VCaP (cell line): Measurements from ENCODE around the gene SNX24.
A peak's percentile ranks its signal among the peaks of the same experiment; 100 is the strongest.

Source experiments
- H3K27ac ChIP-seq: fragments of 450-650 bp; 2 replicates; pipeline ENCODE4 v1.5.1; 2017
- CTCF ChIP-seq: fragments of 450-650 bp; conservative IDR thresholded peaks from 2 replicates; pipeline ENCODE4 v1.5.1; 2017; ENCODE audit warnings: mild to moderate bottlenecking, moderate library complexity

Gene SNX24

GRCh38 chr5:122985954-122986721, 140.7 kb downstream of the SNX24 start:
- TF ChIP-seq CTCF: no peak

GRCh38 chr5:122996091-122996490, 150.7 kb downstream of the SNX24 start:
- no peak for TF ChIP-seq CTCF
- no peak overlapping the region for H3K27ac ChIP-seq

More at GRCh38 chr5:122985954-122986721, 140.7 kb downstream of the SNX24 start:
- no peak overlapping the region for H3K27ac ChIP-seq

- H3K27ac ChIP-seq: no peak overlapping the region
- TF ChIP-seq CTCF: no peak
Observed at GRCh38 chr5:122997294-122997693, 151.9 kb downstream of the SNX24 start.

- H3K27ac ChIP-seq: no peak overlapping the region
- TF ChIP-seq CTCF: peak; percentile 81
Observed at GRCh38 chr5:122999947-123000563, 154.6 kb downstream of the SNX24 start.

GRCh38 chr5:123000731-123001130, 155.3 kb downstream of the SNX24 start:
- TF ChIP-seq CTCF: no peak
- H3K27ac ChIP-seq: no peak overlapping the region

DNA sequence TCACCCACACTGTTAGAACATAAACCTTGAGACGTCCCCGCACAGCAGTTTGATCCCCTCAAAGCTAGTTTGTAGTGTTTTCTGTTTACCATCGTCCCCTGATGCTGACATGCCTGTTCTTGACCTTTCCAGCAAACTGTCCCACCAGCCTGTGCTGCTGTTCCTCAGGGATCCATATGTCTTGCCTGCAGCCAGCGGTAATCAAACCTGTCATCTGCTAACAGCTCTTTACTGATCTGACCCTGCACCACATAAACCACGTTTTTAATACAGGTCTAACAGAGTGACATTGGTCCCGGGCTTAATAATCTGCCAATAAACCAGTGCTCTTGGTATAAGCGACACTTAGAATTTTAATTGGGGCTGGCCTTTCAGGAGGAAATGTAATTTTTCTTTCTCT, 156.4 kb downstream of the SNX24 start:
- no peak for TF ChIP-seq CTCF
- no peak overlapping the region for H3K27ac ChIP-seq

- H3K27ac ChIP-seq: no peak overlapping the region
- no peak for TF ChIP-seq CTCF
Observed at GRCh38 chr5:123007182-123007581, 161.8 kb downstream of the SNX24 start.
